Sigmoid colon (tissue), 3 donors: ENCODE results near the gene EIF3D.

Experiments used
- POLR2A ChIP-seq, 2 donors: fragments of 450-650 bp; IDR thresholded peaks; one replicate each; pipeline ENCODE4 v1.6.1; 2016; ENCODE audit warnings: antibody characterized with exemption in 2 of 2, mild to moderate bottlenecking in 2 of 2, moderate library complexity in 2 of 2
- TF ChIP-seq, protein P1 (sequence below), 4 experiments: fragments of 450-650 bp in 3 of 4; fragments of 200-600 bp in 1 of 4; IDR thresholded peaks; one replicate each; pipeline ENCODE4 v1.5.1; 2016 to 2019; ENCODE audit warnings: antibody characterized with exemption in 4 of 4, mild to moderate bottlenecking in 3 of 4, moderate library complexity in 2 of 4

DNA sequence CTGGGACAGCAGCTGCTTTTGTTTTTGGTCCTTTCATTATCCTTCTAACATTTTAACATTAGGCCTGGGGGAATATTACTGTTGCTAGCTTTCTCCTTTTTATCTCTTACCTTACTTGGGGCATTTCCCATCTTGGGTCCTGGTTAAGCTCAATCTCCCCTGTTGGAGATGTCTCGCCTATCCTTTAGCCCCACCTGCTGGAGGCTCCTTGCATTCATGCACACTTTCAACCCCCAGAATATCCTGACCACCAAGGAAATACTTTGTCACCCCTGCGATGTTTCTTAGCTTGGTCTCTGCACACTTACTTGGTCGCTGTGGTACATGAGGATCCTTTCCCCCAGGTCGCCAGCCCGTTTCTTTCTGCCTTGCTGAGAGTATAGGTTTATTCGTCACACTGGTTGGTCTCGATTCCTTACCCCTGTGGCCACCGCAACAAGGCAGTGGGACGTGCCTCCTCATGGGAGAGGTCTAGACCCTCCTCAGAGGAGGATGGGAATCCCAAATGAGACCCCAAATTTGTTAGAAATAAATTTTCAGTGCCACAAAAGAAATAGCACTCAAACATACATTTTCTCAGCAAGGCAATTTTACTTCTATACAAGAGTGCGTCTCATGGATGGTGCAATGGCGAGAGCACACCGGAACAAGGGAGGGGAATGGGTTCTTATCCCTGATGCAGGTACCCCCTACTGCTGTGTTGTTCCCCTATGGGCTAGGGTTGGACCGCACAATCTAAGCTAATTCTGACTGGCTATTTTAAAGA, 42.2 kb downstream of the EIF3D start:
- TF ChIP-seq POLR2A (IDR thresholded peaks at IDR 0.05): no peak
- TF ChIP-seq, protein P1, sequence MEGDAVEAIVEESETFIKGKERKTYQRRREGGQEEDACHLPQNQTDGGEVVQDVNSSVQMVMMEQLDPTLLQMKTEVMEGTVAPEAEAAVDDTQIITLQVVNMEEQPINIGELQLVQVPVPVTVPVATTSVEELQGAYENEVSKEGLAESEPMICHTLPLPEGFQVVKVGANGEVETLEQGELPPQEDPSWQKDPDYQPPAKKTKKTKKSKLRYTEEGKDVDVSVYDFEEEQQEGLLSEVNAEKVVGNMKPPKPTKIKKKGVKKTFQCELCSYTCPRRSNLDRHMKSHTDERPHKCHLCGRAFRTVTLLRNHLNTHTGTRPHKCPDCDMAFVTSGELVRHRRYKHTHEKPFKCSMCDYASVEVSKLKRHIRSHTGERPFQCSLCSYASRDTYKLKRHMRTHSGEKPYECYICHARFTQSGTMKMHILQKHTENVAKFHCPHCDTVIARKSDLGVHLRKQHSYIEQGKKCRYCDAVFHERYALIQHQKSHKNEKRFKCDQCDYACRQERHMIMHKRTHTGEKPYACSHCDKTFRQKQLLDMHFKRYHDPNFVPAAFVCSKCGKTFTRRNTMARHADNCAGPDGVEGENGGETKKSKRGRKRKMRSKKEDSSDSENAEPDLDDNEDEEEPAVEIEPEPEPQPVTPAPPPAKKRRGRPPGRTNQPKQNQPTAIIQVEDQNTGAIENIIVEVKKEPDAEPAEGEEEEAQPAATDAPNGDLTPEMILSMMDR (IDR thresholded peaks at IDR 0.05): peak; percentile 76 to 84 (median 77)
